ENCODE measurements around the gene HOXA3.

The HOXA3 gene

GRCh38 chr7:27124902-27125689 is 27.3 kb downstream of the HOXA3 start:
- no peak for DNase-seq

DNA sequence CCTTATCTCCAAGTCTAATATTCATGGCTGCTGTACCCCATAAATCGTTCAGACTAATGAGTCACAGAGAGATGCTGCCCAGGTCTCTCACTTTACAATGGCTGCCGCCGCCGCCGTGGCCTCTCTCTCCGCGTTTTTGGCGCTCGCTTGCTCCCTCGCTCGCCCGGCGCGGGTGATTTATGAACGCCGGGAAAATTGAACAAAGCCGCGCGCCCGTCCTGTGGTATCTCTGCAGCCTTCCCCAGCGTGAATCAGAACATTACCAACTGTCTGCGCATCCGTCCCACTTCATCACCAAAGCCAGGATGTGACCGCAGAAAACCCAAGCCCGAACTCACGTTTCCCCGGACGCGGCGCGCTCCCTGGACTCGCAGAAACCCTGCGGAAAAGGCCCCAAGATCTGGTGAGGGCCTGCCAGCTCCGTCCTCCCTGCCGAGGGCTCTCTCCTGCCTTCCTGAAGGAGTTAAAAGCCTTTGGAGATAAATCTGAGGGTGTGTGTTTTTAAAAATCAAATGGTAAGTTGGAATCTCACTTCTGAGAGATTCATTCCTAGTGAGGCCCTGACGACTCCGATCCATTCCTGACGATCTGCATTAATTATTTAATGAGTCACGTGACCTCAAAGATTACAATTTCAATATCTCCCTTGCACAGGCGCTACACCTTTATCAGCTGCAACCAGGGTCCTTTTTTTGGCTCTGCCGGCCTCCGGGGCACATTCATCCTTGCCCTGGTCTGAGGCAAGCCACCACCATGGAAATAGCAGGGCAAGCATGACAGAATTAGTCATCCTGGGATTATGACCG is 28.1 kb downstream of the HOXA3 start:
- DNase-seq, result no peak

DNA sequence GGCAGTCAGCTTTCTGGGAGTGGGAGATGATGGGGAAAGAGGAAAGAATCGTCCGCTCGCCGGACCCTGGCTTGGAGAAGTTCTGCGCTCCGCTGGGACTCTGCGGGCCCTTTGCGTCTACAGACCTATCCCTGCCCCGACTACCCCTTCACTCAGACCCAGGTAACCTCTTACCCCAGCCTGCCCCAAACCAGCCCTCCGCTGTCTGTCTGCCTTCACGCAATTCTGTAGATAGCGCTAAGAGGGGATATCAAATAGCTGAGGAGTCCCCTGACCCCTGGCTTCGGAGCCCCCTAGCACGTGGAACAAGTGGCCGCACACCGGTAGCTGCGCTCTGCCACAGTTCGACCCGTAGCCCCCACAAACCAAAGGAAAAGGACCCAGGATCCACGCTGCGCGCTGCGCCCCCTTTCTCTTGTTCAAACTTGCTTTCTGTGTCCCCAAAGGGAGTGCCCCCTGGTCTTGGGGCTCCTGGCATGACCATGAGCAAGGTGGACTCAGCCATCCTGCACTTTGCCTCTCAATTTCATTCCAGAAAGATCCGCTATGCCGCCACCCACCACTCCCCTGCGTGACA is 28.8 kb downstream of the HOXA3 start:
- DNase-seq, result no peak

DNA sequence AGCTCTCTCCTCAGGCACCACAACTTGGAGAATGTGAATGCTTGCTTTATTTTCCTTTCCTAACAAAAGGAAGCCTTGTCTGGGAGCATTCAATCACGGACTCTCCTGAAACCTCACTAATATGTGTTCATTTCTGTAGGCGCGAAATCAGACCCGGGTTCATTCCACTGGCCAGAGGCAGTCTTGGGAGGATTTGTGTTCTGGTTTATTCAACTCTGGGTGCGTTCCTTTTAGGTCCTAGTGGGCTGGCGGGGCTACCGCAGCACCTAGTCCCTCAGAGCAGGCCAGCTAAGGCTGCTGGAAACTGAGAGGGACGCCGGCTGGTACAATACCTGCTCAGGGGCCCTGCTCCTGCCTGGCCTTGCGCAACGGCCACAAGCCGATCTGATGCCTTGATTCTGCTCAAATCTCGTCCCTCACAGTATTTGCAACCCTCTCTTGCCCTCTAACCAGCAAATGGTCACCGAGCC is 29.3 kb downstream of the HOXA3 start:
- no peak for DNase-seq

- DNase-seq, result no peak
These were observed 30.1 kb downstream of the HOXA3 start for GRCh38 chr7:27122077-27122910.

DNA sequence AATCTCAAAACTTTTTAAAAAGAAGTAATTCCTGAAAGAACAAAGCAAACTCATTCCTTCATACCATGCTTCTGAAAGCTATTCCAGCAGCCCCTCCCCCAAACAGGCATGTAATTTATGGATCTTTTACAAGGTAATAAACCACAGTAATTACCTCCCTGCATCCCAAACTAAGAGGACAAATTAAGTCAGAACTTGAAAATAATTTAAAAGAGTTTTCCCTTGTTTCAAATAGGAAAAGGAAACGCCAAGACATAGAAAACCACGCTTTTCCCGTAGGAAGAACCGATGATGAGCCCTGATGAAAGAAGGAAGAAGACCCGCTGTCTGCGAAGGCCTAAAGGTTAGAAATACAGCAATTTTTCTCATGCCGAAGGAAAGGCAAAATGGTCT is 30.7 kb downstream of the HOXA3 start:
- DNase-seq, result no peak

DNA sequence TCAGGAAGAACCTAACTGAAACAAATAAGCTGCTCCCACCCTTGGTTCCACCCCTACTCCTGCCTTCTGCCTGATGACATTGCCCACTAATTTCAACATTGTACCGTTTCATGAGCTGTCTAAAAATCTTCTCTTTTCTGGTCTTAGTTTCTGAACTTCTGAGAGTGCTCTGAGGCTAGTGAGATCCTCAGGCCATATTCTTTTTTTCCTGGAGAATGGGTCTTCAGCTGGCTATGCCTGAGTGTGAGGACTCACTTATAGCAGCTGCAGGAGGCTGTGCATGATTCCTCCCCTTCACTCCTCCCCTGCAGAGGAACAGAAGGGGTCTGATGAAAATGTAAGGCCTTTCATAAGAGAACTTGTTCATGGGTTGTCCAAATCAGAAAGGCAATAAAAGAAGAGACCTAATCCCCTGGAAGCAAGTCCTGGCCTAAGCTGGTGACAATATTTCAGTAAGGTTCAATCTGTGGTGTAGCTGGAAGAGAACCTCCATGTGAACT is 32.9 kb downstream of the HOXA3 start:
- no peak for DNase-seq

GRCh38 chr7:27118580-27118979 is 33.8 kb downstream of the HOXA3 start:
- no peak for DNase-seq

DNA sequence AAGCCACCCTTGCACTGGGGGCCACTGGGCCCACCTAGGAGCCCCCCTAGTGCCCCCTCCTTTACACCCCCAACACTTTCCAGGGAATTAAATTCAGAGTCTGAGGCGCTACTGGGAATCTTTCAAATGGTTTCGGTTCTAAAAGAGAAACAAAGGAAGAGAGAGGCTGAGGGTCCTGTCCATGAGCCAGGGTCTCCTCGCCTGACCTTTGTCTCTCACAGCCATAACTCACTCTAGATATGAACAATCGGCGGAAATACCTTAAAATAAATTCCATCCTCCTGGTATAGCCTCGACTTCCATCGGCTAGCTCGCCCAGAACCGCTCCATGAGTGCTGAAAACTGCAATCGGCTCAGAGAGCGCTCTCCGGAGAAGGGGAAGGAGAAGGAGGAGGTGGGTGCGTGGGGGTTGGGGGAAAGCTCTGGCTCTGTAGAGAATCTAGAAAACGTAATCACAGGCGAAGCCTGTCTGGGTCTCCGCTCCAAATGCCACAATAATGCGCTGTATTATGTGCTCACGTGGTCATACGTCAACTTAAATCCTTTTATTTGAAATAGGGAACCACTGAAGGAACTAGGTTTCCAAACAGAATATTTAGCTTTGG is 34.4 kb downstream of the HOXA3 start:
- DNase-seq, result no peak

DNA sequence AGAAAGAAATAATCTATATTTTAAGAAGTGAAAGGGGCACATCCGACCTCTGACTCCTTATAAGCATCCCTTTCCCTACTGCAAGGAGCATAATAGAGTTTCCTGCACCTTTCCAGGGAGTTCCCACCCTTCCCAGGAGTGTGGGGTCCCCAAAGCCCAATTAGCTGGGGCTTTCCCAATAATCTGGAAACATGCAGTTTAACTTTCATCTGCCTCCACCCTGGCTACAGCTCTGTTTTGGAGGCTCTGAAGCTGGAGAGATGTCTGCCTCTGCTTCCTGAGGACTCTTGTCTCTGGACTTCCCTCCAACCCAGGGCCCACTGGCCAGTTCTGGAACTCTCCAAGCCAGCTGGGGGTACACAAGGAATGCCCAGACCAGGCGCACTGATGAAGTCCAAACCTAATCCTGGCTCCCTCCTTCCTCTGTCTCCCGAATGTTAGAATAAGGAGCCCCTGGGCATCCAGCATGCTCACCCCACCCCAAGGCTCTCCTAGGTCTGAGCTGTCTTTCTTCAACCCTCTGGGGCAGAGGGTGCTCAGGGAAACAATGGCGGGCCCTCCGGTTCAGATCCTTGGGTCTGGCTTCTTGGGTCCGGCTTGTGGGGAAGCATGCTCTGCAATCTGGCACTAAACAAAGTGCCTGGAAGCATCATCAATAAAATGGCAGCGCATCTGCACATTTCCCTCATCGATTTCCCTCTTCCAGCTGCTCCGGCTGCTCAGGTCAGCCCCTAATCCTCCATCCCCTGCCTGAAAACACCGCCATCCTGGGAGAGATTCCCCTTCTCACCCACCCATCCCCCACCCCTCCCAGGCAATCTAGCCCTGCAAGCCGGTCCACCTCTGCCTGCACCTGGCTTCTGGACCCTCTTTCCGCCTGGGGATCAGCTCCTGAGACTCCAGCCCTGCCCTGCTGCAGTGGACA is 35.2 kb downstream of the HOXA3 start:
- no peak for DNase-seq

DNA sequence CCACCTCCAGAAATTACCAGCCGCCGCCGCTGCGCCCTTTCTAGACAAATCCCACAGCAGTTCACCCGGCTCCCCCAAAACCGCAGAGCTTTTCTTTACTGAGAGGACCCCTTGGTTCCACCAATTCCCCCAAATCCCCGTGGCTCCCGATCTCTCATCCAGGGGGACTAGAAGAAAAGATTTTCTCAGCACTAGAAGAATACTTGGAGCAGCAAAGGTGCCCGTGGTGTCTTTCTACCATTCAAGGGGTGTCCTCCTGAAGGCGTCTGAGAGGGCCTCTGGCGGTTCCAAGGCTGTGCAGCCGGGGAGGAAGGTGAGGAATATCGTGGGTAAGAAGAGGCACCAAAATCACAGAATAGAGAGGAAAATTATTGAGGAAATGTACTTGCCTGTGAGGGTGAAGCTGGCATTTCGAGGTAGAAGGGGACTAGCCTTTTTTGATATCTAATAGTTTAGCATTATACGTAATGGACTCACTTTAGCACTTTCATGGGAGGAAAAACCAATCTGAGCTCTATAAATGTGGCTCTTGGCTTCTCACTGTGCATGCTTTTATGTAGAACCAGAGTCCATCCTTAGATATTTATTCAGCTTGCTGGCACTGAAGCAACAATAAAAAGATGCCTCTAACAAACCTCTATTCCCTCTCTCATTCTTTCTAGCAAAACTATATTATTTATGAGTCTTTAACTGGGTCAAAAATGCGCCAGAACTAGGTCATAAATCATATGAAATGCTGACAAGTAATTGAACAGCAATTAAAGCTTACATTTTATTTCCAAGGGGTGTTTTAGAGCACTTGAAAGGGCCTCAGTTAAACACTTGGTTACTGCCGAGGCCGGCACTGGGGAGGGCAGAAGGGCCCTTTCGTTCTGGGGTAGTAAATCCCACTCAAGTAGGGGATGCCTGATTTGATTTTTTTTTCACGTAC is 36.1 kb downstream of the HOXA3 start:
- DNase-seq, result no peak

DNA sequence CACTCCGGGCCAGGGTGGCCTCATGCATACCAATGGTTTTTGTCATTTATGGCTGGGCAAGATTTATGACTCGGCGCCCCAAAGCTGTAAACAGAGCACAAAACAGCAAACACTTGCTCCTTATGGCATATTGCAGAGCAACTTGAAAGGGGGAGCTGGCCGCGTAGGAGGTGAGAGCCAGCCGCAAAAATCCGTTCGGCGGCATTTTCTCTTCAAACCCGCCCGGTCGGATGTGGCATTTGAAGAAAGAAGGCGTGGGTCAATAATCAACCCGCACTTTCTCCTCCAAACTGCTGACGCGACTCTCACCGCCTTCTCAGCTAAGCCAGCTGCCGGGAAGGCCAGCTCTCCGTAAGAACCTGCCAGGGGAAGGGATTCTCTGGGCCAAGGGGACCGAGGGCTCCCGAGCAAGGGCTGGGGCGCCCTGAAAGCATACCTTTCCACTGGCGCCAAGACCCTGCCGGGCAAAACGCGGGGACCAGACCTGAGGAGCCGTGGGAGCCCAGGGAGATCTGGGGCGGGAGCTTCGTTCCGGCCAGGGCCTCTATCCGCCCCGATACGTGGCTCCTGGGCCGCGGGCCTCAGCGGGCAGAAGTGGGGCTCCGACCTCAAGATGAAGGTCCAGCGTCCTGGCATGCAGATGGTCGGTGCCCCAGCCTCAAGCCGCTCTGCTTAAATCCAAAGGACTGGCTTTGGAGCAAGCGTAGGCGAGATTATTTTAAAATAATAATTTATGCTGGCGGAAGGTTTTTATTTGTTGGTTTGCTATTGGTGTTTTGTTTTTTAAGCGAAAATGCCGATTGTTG is 37.0 kb downstream of the HOXA3 start:
- DNase-seq, result no peak

DNA sequence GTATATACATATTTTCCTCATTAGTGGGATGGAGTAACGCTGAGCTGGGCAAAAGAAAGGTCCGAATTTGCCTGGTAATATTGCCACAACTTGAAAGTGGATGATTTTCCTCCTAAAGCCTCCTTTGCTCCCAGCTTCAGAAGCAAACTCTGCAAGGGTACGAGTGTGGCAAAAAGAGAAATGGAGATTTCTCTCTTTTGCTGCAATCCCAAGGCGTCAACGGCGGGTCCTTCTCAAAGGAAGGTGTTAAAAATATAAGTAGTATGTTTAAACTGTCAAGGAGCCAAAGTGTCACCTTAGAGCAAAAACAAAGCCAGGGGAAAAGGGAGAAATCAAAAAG is 37.5 kb downstream of the HOXA3 start:
- no peak for DNase-seq

DNA sequence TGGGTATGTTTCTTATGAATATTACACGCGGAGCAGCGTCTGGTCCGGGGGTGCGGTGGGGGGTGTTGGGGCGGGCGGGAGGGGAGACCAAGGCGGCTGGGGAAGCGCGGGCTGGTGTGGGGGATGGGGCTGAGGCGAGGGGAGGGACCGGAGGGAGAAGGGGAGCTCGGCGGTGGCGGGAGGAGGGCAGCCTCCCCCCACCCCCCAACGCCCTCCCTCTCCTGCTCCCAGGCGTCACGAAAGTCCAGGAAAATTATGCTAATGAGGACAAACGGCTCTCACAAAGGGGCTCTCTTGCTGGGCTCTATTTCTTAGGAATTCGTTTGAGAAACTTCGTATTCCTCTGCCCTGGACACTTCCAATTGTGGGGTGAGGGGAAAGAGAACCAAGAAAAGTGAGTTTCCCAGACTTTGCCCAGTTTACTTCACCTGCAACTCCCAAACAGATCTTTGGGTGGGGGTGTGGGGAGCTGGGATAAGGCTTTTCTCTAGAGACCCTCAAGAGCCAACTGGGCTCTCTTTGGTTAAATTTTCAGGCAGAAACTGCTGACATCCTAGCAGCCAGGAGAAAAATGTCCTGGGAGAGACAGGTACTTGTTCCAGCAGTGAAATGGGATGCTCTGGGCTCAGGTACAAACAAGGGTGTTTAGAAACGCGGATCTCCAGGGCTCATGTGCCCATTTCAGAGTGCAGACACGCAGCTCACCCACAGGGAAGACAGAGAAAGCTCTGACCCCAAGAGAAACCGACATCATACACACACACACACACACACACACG is 38.2 kb downstream of the HOXA3 start:
- no peak for DNase-seq

DNA sequence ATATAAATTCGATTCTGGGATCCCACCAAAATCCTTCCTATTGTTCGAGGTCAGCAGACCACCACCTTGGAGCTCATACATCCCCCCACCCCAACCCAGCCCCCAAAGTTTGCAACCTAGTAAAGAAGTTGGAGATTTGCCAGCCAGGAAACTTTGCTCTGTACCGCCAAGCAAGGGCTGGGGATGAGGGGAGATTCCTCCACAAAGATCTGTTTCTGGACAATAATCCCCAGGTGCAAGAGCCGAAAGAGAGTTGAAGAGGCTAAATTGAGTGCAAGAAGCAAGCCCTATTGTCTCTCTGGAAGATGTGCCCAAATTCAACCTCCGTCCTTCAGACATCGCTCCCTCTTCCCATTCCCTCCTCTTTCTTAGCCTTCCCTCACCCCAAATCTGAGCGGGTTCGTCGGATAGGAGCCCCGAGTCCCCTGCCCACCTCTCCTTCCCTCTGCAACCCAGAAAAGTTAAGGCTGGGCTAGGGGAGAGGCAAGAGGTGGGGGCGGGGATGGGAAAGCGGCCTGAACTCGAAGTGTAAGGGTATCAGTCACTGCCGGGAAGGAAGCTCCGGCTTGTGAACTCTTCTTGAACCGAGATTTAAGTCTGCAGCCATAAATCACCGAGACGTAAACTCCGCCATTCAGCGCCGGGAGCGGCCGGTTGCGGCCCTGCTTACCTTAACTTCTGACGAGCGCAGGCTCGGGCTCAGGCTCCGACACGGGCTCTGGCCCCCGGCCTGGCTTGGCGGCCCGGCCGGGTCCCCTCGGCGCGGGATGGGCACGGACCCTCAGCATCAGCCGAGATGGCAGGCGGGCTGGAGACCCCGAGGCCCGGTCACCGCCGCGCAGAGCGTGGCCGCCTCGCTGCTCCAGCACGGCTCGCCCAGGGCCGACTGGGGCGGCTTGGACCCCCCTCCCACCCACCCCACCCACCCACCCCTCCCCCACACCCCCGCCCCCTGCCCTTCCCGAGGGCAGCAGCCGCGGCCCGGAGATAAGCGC is 39.1 kb downstream of the HOXA3 start:
- DNase-seq, result no peak

DNA sequence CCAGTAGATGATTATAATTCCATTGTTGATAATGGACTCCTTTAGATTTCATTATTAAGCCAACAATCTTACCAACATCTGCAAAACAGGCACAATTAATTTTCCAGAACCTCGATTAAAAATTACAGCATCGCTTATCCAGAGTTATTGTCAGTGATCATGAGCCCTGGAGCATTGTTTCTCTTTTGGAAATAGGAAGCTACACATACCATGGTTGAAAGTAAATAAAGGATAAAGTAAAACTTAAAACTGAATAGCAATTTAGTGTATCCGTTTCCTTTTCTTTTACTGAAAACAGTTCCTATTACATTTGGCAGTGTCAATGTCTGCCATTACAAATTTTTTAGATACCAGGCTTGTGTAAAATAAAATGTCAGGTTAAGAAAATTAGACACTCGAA is 40.0 kb downstream of the HOXA3 start:
- DNase-seq, result no peak

DNA sequence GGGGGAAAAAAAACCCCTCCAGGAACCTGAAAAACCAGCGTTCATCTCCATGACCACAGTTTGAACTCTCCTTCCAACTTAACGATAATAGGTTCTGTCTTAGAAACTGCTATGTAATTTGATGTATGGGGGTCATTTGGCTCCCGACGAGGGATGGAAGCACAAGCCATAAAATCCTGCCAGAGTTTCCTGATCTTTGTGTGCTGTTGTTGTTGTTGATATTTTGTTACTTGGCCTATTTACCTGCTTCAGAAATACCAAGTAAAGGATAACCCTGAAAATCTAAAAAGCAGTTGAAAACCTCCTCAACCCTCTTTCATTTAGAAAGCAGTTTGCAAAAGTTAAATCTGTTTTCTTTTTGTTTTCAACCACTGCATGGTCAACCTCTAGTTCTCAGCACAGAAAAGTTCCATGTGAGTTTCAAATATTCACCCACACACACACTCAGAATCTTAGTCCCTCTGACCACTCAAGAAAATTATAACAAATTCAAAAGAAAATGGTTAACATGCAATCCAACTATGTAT is 40.6 kb downstream of the HOXA3 start:
- DNase-seq, result no peak

Measured in activated CD4-positive, alpha-beta T cell treated with anti-CD3 and anti-CD28 coated beads, Interleukin-2, amount 50 U/mL, for 1 hour (primary cell).